SK-N-MC (cell line): Measurements from ENCODE around the gene RARRES2.

ENCODE experiments used
- DNase-seq: peaks from one replicate; pipeline ENCODE4 v3.0.0-alpha.2; 2011; ENCODE audit warnings: low read depth, low spot score
- H3K27ac ChIP-seq: fragments of 200-600 bp; sonication (generic); 2 replicates; pipeline ENCODE4 v1.5.1; 2016; ENCODE audit warnings: mixed run types
- H3K36me3 ChIP-seq: fragments of 200-600 bp; sonication (generic); 2 replicates; pipeline ENCODE4 v1.6.1; 2017; ENCODE audit warnings: antibody characterized with exemption, low read length, mixed read lengths; ENCODE audit not compliant: insufficient read depth
- H3K4me3 ChIP-seq: fragments of 200-600 bp; sonication (generic); 2 replicates; pipeline ENCODE4 v1.5.1; 2016
- H3K9ac ChIP-seq: fragments of 200-600 bp; sonication (generic); 2 replicates; pipeline ENCODE4 v1.8.0; 2017; ENCODE audit warnings: mixed run types, mixed read lengths; ENCODE audit not compliant: insufficient read length
- H3K9me3 ChIP-seq: fragments of 200-600 bp; sonication (generic); 2 replicates; pipeline ENCODE4 v1.6.1; 2017; ENCODE audit warnings: low read depth, mild to moderate bottlenecking, antibody characterized with exemption, low read length, moderate library complexity, mixed read lengths
- EZH2 ChIP-seq: fragments of 200-600 bp; sonication (generic); IDR thresholded peaks from one replicate; pipeline ENCODE4 v1.6.1; 2017; ENCODE audit warnings: antibody characterized with exemption
- FOXP2 ChIP-seq: optimal IDR thresholded peaks from 2 replicates; pipeline ENCODE3; 2011; ENCODE audit warnings: mild to moderate bottlenecking, moderate library complexity; ENCODE audit not compliant: insufficient read depth; ENCODE audit errors: extremely low read length, control extremely low read depth
- POLR2AphosphoS5 ChIP-seq: IDR thresholded peaks from 2 replicates; pipeline ENCODE4 v1.6.1; 2012; ENCODE audit warnings: mild to moderate bottlenecking, low read depth, low read length, borderline replicate concordance

Gene RARRES2

DNA sequence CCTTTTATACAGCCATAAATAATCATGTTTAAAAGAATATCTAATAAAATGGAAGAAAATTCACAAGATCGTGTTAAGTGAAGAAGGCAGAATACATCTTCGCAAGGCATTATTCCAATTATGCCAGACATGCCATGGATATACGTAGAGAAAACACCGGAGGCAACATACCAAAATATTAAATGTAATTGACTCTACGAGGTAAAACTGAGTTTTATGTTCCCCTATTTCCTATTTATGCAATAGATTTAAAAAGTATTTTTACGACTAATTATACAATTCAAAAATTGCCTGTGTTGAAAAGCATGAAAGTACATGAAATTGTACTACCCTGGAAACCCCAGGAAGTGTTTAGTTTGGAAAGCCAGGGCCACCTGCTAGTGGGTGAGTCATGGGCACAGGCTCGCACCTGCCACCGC lies 26.3 kb upstream of the RARRES2 start:
- H3K27ac ChIP-seq: no peak overlapping the region
- DNase-seq: peak; percentile 72
- H3K9me3 ChIP-seq: no peaks in the 10 kb centered on the region
- TF ChIP-seq EZH2 (no peak), FOXP2 (no peak), POLR2AphosphoS5 (no peak)
- H3K36me3 ChIP-seq: no peaks in the 10 kb centered on the region
- peak overlapping the region; percentile 83 for H3K9ac ChIP-seq
- peak overlapping the region; percentile 81 for H3K4me3 ChIP-seq

DNA sequence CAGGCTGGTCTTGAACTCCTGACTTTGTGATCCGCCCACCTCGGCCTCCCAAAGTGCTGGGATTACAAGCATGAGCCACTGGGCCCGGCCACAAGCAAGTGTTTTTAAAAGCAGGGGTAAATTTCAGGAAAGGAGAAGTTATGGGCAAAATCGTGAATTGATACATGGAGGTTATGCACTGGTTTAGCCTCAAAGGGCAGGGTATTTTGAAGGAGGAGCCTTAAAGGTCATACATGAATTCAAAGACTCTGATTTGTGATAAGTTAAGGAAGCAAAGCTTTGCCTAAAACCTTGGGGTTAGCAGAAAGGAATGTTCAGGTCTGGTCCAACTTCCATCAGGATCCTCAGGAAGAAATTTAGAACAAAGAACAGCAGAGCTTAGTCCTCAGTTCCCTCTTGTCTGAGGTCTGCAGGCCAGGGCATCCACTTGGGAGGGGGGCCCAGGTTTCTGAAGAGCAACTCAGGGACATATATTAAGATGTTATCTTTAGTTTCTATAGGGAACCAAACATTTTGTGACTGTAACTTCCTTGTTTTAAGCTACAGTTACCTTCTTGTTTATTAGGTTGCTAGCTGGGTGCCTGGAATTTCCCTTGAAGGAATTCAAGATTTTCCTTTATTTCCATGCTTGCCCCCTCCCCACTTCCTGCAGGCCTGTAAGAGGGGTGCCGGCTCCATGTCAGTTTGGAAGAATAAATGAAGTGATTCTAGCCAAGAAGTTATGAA lies 24.4 kb upstream of the RARRES2 start:
- H3K27ac ChIP-seq: no peak overlapping the region
- no peaks in the 10 kb centered on the region for H3K36me3 ChIP-seq
- H3K9ac ChIP-seq: no peak overlapping the region
- H3K4me3 ChIP-seq: no peak overlapping the region
- no peak for DNase-seq
- TF ChIP-seq EZH2: no peak
- TF ChIP-seq POLR2AphosphoS5: no peak
- TF ChIP-seq FOXP2: no peak
- no peaks in the 10 kb centered on the region for H3K9me3 ChIP-seq

DNA sequence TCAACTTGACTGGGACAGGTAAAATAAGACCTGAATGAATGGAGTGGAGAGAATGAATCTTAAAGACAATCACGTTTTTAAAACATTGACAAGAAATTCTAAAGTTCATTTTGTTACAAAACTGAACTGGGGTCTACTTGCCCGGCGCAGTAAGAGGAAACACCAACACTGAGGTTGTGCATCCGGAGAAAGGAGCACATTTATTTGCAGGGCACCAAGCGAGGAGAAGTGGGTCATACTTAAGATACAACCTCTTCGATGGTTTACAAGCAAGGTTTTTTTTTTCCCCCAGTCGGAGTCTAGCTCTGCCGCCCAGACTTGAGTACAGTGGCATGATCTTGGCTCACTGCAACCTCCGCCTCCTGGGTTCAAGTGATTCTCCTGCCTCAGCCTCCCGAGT lies 23.8 kb upstream of the RARRES2 start:
- no peaks in the 10 kb centered on the region for H3K36me3 ChIP-seq
- H3K27ac ChIP-seq: no peak overlapping the region
- H3K9me3 ChIP-seq: no peaks in the 10 kb centered on the region
- H3K9ac ChIP-seq: no peak overlapping the region
- H3K4me3 ChIP-seq: no peak overlapping the region
- DNase-seq: no peak
- TF ChIP-seq FOXP2: no peak
- TF ChIP-seq EZH2: no peak
- no peak for TF ChIP-seq POLR2AphosphoS5

DNA sequence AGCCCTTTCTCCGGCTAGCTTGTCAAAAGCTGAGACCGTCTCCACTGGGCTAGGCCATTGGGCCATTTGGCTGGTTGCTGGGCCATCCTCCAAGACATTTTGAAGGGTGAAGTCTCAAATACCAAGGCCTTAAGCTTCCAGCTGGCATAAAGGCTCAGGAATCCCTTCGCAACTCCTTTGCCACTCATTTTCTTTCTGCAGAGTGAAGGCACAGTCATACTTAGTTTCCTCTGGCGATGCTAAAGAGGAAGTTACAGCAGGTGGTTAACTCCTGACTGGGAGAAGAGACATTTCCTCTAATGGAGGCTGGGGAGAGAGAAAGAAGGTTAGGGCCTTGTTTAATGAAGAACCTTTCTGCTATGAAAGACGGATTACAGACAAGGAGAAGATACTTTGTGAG lies 22.4 kb upstream of the RARRES2 start:
- TF ChIP-seq POLR2AphosphoS5 (no peak), FOXP2 (no peak), EZH2 (no peak)
- no peak for DNase-seq
- Histone ChIP-seq H3K9me3 (no peaks in the 10 kb centered on the region), H3K4me3 (no peak overlapping the region), H3K36me3 (no peaks in the 10 kb centered on the region), H3K9ac (no peak overlapping the region), H3K27ac (no peak overlapping the region)

DNA sequence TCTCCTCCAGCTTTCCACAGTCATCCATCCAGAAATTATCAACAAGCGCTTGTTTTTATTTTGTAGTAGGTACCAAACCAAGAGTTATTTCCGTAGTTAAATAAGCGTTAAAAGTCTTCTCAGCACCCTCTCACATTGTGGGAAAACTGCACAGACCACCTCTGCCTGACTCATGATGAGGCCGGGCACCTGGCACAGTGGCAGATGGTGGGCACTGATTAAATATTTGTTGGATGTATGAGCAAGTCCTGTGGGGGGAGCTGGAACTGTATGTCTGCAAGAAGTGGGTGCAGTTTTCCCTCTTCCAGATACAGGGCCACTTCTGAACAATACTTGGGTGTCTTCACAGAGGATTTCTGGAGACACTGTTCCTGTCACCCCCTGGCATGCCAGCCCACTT lies 21.9 kb upstream of the RARRES2 start:
- H3K9me3 ChIP-seq: no peaks in the 10 kb centered on the region
- H3K4me3 ChIP-seq: no peak overlapping the region
- no peak for TF ChIP-seq EZH2
- no peak for TF ChIP-seq FOXP2
- TF ChIP-seq POLR2AphosphoS5: no peak
- H3K36me3 ChIP-seq: no peaks in the 10 kb centered on the region
- H3K9ac ChIP-seq: no peak overlapping the region
- H3K27ac ChIP-seq: no peak overlapping the region
- DNase-seq: no peak

DNA sequence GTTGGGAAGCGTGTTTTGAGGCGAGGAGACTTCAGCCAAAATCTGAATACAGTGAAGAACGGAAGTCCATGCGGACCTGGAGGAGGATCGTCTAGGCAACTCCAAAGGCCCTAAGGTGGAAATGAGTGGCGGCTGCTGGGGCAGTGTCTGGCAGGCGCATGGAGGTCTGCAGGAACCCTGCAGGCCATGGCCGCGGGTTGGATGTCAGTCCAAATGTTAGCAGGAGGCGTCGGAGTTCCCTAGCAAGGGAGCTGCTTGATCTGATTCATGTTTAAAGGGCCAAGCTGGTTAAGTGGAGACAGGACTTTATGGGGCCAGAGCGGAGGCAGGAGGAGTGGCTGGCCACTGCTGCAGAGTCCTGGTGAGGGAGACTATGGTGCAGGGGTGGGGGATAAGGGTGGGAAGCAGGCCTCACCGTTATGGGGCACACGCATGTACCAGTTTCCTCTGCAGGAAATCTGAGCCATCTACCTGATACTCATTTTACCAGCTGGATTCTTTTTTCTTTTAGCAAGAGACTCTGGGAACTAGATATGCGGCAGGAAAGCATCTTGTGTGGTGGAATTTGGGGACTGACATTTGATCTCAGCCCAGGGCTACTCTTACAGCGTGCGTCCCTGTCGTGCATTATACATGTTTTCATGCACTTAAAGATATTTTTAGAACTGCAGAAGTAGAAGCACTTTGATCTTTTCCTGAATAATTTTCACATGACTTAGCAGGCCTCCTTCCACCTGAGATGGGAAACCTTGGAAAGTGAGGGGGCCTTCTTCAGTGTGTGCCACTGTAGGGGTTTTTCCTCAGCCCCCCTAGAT lies 20.6 kb upstream of the RARRES2 start:
- Histone ChIP-seq H3K36me3 (no peaks in the 10 kb centered on the region), H3K9ac (no peak overlapping the region), H3K4me3 (no peak overlapping the region), H3K27ac (no peak overlapping the region), H3K9me3 (no peaks in the 10 kb centered on the region)
- TF ChIP-seq EZH2 (no peak), POLR2AphosphoS5 (no peak), FOXP2 (no peak)
- DNase-seq: no peak

DNA sequence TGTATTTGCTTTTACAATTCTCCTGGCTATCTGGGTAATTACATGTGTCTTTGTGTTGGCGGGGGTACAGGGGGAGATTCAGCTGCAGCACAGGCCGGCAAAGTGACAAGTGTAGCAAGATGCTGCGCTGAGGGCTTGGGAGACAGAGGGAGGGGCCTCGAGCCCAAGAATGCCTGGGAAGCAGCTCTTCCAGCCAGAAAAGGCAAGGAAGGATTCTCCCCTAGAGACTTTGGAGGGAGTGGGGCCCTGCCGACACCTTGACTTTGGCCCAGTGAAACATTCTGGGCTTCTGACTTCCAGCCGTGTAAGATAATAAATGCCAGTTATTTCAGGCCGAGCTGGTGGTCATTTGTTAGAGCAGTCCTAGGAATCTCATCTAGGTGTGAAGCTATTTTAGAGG lies 20.0 kb upstream of the RARRES2 start:
- no peak overlapping the region for H3K27ac ChIP-seq
- TF ChIP-seq EZH2 (no peak), FOXP2 (no peak)
- no peak for DNase-seq
- H3K4me3 ChIP-seq: no peak overlapping the region
- H3K9ac ChIP-seq: no peak overlapping the region
- no peaks in the 10 kb centered on the region for H3K9me3 ChIP-seq
- H3K36me3 ChIP-seq: no peaks in the 10 kb centered on the region

DNA sequence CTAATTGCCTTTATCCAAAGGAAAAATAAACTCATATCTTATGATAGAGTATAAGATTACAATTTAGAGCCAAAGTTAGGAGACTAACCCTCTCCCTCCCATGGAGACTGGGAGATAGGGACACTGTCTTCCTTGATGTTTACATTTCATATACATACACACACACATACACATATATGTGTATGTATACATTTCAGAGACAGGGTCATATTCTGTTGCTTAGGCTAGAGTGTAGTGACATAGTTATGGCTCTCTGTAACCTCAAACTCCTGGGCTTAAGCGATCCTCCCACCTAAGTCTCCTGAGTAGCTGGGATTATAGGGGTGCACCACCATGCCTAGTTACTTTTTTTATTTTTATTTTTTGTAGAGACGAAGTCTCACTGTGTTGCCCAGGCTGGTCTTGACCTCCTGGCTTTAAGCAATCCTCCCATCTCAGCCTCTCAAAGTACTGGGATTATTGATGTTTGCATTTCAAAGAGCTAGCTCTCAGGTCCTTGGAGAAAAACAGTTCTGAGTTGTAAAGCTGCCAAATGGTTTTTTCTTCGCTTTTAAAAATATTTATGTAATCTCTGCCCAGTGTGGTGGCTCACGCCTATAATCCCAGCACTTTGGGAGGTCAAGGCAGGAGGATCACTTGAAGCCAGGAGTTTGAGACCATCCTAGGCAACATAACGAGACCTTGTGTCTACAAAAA lies 19.1 kb upstream of the RARRES2 start:
- Histone ChIP-seq H3K9ac (no peak overlapping the region), H3K4me3 (no peak overlapping the region), H3K9me3 (no peaks in the 10 kb centered on the region), H3K27ac (no peak overlapping the region), H3K36me3 (no peaks in the 10 kb centered on the region)
- TF ChIP-seq POLR2AphosphoS5 (no peak), EZH2 (no peak), FOXP2 (no peak)
- DNase-seq: no peak
